DMS114 treated with DMSO at 0.1 percent for 48 hours (cell line): ENCODE measurements around the gene PTPRA.
"Not testable (repeated sequence)": the region's sequence is repeated elsewhere in the genome, so short reads cannot be mapped to it uniquely, and the experiment has no call there.

Source experiments
- DNase-seq: peaks from one replicate; lab custom pipeline; 2025; ENCODE audit not compliant: unreplicated experiment; lab: John Stamatoyannopoulos, UW

Gene PTPRA

GRCh38 chr20:2887715-2888114 is 14.4 kb downstream of the PTPRA start:
- no peak for DNase-seq

- no peak for DNase-seq
These were observed 15.1 kb downstream of the PTPRA start for GRCh38 chr20:2888224-2888955.

GRCh38 chr20:2889209-2889608 is 15.9 kb downstream of the PTPRA start:
- DNase-seq = no peak

- no peak for DNase-seq
These were observed 16.5 kb downstream of the PTPRA start for GRCh38 chr20:2889797-2890196.

GRCh38 chr20:2890742-2891141 is 17.5 kb downstream of the PTPRA start:
- DNase-seq = no peak

- no peak for DNase-seq
These were observed 18.1 kb downstream of the PTPRA start for GRCh38 chr20:2891343-2891742.

- no peak for DNase-seq
These were observed 19.1 kb downstream of the PTPRA start for GRCh38 chr20:2892376-2892775.

GRCh38 chr20:2894221-2894620 is 20.9 kb downstream of the PTPRA start:
- no peak for DNase-seq

GRCh38 chr20:2895154-2895553 is 21.9 kb downstream of the PTPRA start:
- DNase-seq = not testable (repeated sequence)

- no peak for DNase-seq
These were observed 26.0 kb downstream of the PTPRA start for GRCh38 chr20:2899243-2899642.

- no peak for DNase-seq
These were observed 27.7 kb downstream of the PTPRA start for GRCh38 chr20:2900845-2901592.

- DNase-seq = no peak
These were observed 29.0 kb downstream of the PTPRA start for GRCh38 chr20:2902291-2902690.

GRCh38 chr20:2902818-2903217 is 29.5 kb downstream of the PTPRA start:
- DNase-seq = no peak

GRCh38 chr20:2903686-2904085 is 30.4 kb downstream of the PTPRA start:
- DNase-seq = no peak

GRCh38 chr20:2907519-2907918 is 34.2 kb downstream of the PTPRA start:
- no peak for DNase-seq

GRCh38 chr20:2909953-2910352 is 36.7 kb downstream of the PTPRA start:
- no peak for DNase-seq

GRCh38 chr20:2911200-2911599 is 37.9 kb downstream of the PTPRA start:
- no peak for DNase-seq

- no peak for DNase-seq
These were observed 40.9 kb downstream of the PTPRA start for GRCh38 chr20:2914160-2914559.

- DNase-seq = no peak
These were observed 44.0 kb downstream of the PTPRA start for GRCh38 chr20:2917266-2917665.

- no peak for DNase-seq
These were observed 45.1 kb downstream of the PTPRA start for GRCh38 chr20:2918096-2919049.

GRCh38 chr20:2919518-2920245 is 46.4 kb downstream of the PTPRA start:
- DNase-seq = no peak
